Stimulated activated memory B cell treated with anti-CD40 and anti-IgM and Interleukin-4, amounts not matched to agents 10 μg/mL and 1 μg/mL and 100 μg/mL, for 72 hours (primary cell): ENCODE measurements around the gene AMH.
A peak's percentile ranks its signal among the peaks of the same experiment; 100 is the strongest.
"Not testable (repeated sequence)": the region's sequence is repeated elsewhere in the genome, so short reads cannot be mapped to it uniquely, and the experiment has no call there.

Source experiments
- ATAC-seq: fragments of 150-1000 bp; cut with Tn5 transposase; 2 replicates; pipeline ENCODE4 v1.10.0; 2021
- H3K27ac Mint-ChIP-seq: one replicate; pipeline ENCODE4 v1.8.0; 2022; ENCODE audit warnings: mild to moderate bottlenecking, mixed read lengths
- H3K27me3 Mint-ChIP-seq: one replicate; pipeline ENCODE4 v1.8.0; 2022; ENCODE audit warnings: mixed read lengths
- H3K36me3 Mint-ChIP-seq: one replicate; pipeline ENCODE4 v1.8.0; 2022; ENCODE audit warnings: mixed read lengths
- H3K4me1 Mint-ChIP-seq: one replicate; pipeline ENCODE4 v1.8.0; 2022; ENCODE audit warnings: mixed read lengths
- H3K4me3 Mint-ChIP-seq: one replicate; pipeline ENCODE4 v1.8.0; 2022; ENCODE audit warnings: mild to moderate bottlenecking, moderate library complexity, mixed read lengths
- H3K9me3 Mint-ChIP-seq: one replicate; pipeline ENCODE4 v1.8.0; 2022; ENCODE audit warnings: mixed read lengths

AMH gene

DNA sequence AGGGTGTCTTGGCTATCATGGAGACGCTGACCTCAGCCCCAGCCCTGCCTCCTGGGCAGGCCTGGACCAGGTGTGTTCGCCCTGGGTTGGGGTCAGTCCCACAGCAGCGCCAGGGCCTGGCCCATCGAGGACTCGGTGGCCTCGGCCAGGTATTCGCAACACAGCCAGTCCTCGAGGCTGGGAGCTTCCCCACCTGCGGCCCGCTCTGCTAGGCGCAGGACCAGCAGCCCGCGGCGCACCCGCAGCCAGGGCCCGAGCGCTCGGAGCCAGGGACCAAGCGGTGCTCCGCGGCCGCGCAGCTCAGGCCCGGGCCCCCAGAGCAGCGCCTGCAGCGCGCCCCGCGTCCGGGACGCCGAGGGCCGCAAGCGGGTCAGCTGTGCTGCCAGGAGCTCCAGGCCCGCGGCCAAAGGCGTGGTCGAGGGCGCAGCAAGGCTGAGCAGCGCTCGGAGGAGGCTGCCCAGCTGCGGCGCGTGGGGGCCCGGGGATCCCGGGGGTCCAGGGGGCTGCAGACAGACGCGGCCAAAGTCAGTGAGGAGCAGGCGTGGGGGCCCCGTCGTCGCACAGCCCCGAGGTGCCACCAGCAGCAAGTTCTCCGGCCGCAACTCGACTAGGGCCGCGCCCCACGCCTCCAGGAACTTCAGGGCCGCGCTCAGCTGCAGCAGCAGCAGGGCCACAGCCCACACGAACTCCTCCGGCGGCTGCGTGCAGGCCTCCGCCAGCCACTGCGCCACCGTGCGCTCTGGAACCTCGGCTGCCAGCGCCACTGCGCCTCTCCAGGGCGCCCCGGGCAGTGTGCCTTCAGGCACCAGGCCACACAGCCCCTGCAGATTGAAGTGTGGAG lies 26.7 kb downstream of the AMH start:
- no peak for ATAC-seq
- no peaks in the 10 kb centered on the region for H3K27me3 Mint-ChIP-seq
- H3K27ac Mint-ChIP-seq: peak overlapping the region; percentile 65
- H3K36me3 Mint-ChIP-seq: peaks cover 46% of the 10 kb centered on the region
- H3K4me1 Mint-ChIP-seq: peaks cover 60% of the 10 kb centered on the region
- H3K4me3 Mint-ChIP-seq: no peak overlapping the region
- H3K9me3 Mint-ChIP-seq: no peaks in the 10 kb centered on the region

DNA sequence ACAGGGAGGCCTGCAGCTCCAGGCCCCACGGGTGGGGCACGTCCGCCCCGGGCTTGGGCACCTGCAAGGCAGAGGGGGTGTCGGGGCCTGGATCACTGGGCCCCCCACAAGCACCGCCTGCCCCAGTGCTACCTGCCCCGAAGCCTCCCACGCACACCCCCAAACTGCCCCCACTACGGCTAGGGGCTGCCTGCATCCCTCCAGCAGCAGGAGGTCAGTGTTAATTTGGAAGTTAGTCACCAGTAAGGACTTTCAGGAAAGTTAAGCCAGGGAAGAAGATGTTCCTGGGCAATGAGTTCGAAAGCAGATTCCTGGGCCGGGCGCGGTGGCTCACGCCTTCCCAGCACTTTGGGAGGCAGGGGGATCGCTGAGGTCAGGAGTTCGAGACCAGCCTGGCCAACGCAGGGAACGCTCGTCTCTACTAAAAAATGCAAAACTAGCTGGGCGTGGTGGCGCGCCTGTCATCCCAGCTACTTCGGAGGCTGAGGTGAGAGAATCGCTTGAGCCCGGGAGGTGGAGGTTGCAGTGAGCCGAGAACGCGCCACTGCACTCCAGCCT lies 27.4 kb downstream of the AMH start:
- H3K4me3 Mint-ChIP-seq: no peak overlapping the region
- peaks cover 56% of the 10 kb centered on the region for H3K4me1 Mint-ChIP-seq
- no peaks in the 10 kb centered on the region for H3K9me3 Mint-ChIP-seq
- H3K27me3 Mint-ChIP-seq: no peaks in the 10 kb centered on the region
- H3K27ac Mint-ChIP-seq: no peak overlapping the region
- H3K36me3 Mint-ChIP-seq: peaks cover 39% of the 10 kb centered on the region
- no peak for ATAC-seq

DNA sequence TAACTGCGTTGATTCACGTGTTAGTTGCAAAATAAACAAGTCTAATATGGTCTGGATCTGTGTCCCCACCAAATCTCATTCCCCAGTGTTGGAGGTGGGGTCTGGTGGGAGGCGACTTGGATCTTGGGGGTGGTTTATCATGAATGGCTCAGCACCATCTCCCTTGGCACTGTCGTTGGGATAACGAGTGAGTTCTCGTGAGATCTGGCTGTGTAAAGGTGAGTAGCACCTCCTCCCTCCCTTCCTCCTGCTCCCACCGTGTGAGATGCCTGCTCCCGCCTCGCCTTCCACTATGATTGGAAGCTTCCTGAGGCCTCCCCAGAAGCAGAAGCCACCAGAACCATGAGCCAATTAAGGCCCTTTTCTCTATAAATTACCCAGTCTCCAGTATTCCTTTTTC lies 28.0 kb downstream of the AMH start:
- Mint-ChIP-seq H3K4me1 (peaks cover 56% of the 10 kb centered on the region), H3K27ac (no peak overlapping the region), H3K27me3 (no peaks in the 10 kb centered on the region), H3K9me3 (no peaks in the 10 kb centered on the region), H3K4me3 (no peak overlapping the region), H3K36me3 (peaks cover 32% of the 10 kb centered on the region)
- ATAC-seq: no peak

DNA sequence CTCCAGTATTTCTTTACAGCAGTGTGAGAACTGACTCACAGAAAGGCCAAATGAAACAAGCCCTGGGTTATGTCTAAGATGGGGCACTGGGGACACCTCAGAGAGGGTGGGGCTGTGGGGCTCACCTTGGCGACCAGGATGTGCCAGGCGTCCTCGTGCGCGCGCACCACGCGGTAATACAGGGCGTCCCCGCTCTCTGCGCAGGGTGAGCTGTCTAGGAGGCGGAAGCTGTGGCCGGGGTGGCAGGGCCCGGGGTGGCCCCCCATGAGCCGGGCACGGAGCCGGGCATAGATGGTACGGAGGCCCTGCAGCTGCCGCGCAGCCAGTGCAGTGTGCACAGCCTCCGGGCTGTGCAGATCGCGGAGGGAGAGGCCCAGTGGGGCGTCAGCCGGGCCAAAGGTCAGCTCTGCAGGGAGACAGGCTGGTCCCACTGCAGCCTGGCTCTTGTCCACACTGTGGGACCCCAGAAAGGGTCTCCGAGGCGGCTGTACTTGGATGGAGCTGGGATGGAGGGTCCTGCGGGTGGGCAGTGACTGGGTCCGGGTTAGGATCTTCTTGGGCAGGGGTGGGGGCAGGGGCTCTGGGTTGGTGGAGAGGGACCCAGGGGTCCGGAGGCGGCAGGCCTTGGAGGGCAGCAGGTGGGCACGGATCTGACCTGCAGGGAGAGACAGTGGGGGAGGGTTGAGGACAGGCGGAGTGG lies 29.5 kb downstream of the AMH start:
- no peak for ATAC-seq
- H3K27ac Mint-ChIP-seq: no peak overlapping the region
- H3K27me3 Mint-ChIP-seq: no peaks in the 10 kb centered on the region
- peaks cover 22% of the 10 kb centered on the region for H3K36me3 Mint-ChIP-seq
- peaks cover 51% of the 10 kb centered on the region for H3K4me1 Mint-ChIP-seq
- no peaks in the 10 kb centered on the region for H3K9me3 Mint-ChIP-seq
- no peak overlapping the region for H3K4me3 Mint-ChIP-seq

DNA sequence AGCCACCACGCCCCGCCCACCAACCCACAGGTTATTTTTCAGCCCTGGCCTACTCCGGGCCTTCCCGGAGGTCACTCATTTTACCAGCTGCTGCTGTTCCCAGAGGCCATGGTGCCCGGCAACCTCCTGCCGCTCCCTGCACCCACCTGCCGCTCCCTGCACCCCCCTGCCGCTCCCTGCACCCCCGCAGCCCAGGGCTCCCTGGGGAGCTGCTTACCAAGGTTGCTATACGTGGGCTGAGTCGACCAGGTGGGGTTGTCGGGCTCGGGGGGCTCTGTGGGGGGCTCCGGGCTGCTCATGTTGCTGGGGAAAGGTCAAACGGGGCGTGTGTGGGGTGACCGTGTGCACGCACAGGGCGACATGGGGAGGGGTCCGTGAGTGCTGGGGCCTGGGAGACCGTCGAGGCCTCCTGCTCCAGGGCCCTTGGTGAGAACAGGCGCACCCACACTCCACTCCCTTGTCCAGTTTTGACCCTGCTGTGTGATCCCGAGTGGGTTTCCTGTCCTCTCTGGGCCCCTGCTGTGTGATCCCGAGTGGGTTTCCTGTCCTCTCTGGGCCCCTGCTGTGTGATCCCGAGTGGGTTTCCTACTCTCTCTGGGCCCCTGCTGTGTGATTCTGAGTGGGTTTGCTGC lies 31.6 kb downstream of the AMH start:
- Mint-ChIP-seq H3K27ac (no peak overlapping the region), H3K4me1 (peaks cover 33% of the 10 kb centered on the region), H3K9me3 (no peaks in the 10 kb centered on the region), H3K27me3 (no peaks in the 10 kb centered on the region), H3K36me3 (peaks cover 6% of the 10 kb centered on the region), H3K4me3 (no peak overlapping the region)
- no peak for ATAC-seq

DNA sequence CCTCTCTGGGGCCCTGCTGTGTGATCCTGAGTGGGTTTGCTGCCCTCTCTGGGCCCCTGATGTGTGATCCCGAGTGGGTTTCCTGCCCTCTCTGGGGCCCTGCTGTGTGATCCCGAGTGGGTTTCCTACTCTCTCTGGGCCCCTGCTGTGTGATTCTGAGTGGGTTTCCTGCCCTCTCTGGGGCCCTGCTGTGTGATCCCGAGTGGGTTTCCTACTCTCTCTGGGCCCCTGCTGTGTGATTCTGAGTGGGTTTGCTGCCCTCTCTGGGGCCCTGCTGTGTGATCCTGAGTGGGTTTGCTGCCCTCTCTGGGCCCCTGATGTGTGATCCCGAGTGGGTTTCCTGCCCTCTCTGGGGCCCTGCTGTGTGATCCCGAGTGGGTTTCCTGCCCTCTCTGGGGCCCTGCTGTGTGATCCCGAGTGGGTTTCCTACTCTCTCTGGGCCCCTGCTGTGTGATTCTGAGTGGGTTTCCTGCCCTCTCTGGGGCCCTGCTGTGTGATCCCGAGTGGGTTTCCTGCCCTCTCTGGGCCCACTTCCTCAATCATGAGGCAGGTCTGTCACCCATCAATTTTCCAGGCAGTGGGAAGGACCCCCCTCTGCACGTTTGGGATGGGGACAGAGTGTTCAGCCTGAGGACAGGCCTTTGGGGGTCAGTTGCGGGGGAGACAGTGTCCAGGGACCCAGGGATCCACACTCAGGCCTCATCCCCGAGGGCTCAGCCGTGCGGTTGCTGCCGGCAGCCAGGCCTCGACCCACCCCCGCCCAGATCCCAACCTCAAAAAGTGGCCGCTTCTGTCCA lies 32.3 kb downstream of the AMH start:
- not testable (repeated sequence) for H3K9me3 Mint-ChIP-seq
- peak; percentile 18 for ATAC-seq
- peaks cover 37% of the 10 kb centered on the region for H3K4me1 Mint-ChIP-seq

GRCh38 chr19:2282062-2282861 lies 33.1 kb downstream of the AMH start, which contains the start of gene PEAK3:
TSS of gene PEAK3 (minus strand) at chr19:2282175. CDS start at chr19:2280931, 1,244 bp downstream.
- Mint-ChIP-seq H3K27me3 (no peaks in the 10 kb centered on the region), H3K9me3 (no peaks in the 10 kb centered on the region), H3K4me1 (peaks cover 39% of the 10 kb centered on the region), H3K36me3 (peaks cover 4% of the 10 kb centered on the region), H3K27ac (peak within 1 kb of the TSS; percentile 86), H3K4me3 (peak within 1 kb of the TSS; percentile 82)
- peak; percentile 81 for ATAC-seq

More for the DNA sequence above, 32.3 kb downstream of the AMH start:
- H3K4me3 Mint-ChIP-seq: peak overlapping the region; percentile 82
- not testable (repeated sequence) for H3K36me3 Mint-ChIP-seq, H3K27me3 Mint-ChIP-seq
- H3K27ac Mint-ChIP-seq: peak overlapping the region; percentile 86

DNA sequence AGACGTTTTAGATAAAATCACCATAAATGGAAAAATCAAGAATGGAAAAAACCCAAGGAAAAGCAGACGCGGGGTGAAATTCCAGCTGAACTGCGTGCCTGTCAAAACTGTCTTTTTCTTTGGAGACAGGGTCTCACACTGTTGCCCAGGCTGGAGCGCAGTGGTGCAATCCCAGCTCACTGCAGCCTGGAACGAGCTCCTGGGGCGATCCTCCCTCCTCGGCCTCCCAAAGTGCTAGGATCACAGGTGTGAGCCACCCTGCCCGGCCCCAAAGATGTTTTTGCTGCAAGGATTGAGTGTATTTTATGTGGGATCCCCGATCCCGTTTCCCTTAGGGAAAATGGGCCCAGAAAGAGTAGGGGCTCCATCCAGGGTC lies 33.7 kb downstream of the AMH start:
- no peaks in the 10 kb centered on the region for H3K36me3 Mint-ChIP-seq
- no peaks in the 10 kb centered on the region for H3K27me3 Mint-ChIP-seq
- no peaks in the 10 kb centered on the region for H3K9me3 Mint-ChIP-seq
- peaks cover 43% of the 10 kb centered on the region for H3K4me1 Mint-ChIP-seq
- H3K27ac Mint-ChIP-seq: peak overlapping the region; percentile 86
- no peak for ATAC-seq
- H3K4me3 Mint-ChIP-seq: peak overlapping the region; percentile 82

- no peaks in the 10 kb centered on the region for H3K36me3 Mint-ChIP-seq
- no peak overlapping the region for H3K27ac Mint-ChIP-seq
- H3K9me3 Mint-ChIP-seq: no peaks in the 10 kb centered on the region
- H3K4me3 Mint-ChIP-seq: no peak overlapping the region
- H3K27me3 Mint-ChIP-seq: no peaks in the 10 kb centered on the region
- no peak for ATAC-seq
- H3K4me1 Mint-ChIP-seq: peaks cover 48% of the 10 kb centered on the region
Observed at GRCh38 chr19:2283835-2284507, 34.8 kb downstream of the AMH start.

- Mint-ChIP-seq H3K27me3 (no peaks in the 10 kb centered on the region), H3K36me3 (peaks cover 5% of the 10 kb centered on the region), H3K4me3 (no peak overlapping the region), H3K27ac (peak overlapping the region; percentile 61), H3K9me3 (no peaks in the 10 kb centered on the region), H3K4me1 (peaks cover 42% of the 10 kb centered on the region)
- no peak for ATAC-seq
Observed at GRCh38 chr19:2286402-2287140, 37.4 kb downstream of the AMH start.

DNA sequence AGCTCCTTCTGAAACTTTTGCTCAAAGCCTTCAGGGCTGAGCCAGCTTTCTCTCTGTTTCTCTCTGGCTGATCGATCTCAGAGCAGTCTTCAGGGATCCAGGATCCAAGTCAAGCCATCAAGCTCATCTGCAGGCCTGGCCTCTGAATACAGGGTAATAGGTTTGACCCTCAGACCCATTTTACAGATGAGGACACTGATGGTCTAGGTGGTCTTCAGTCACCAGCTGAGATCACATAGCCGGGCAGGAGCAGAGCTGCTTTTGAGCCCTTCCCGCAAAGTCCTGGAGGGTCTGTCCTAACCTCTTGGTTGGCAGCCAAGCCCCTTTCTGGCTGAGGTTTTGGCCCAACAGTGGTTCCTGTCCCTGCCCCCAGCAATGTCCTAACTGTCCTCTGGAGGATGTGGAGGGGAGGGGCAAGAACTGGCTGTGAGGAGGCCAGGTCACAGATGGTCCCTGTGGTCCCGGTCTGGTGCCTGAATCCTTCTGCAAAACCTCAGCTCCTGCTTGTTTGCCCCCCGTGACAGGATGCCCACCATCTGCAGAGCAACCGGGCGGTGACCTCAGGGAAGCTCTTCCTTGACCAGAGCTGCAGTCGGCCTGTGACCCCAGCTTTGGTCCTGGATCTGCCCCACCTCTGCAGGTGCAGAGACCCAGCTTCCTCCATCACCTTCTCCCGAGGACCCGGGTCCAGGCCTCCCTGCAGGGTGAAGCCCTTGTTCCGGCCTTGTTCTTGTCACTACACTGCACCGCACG lies 38.6 kb downstream of the AMH start:
- peaks cover 13% of the 10 kb centered on the region for H3K36me3 Mint-ChIP-seq
- H3K4me1 Mint-ChIP-seq: peaks cover 35% of the 10 kb centered on the region
- ATAC-seq: no peak
- peak overlapping the region; percentile 97 for H3K4me3 Mint-ChIP-seq
- H3K27ac Mint-ChIP-seq: peak overlapping the region; percentile 97
- H3K27me3 Mint-ChIP-seq: no peaks in the 10 kb centered on the region
- H3K9me3 Mint-ChIP-seq: no peaks in the 10 kb centered on the region

GRCh38 chr19:2288338-2288817 lies 39.3 kb downstream of the AMH start:
- no peak for ATAC-seq
- H3K36me3 Mint-ChIP-seq: peaks cover 19% of the 10 kb centered on the region
- peak overlapping the region; percentile 97 for H3K4me3 Mint-ChIP-seq
- H3K9me3 Mint-ChIP-seq: no peaks in the 10 kb centered on the region
- H3K4me1 Mint-ChIP-seq: peaks cover 39% of the 10 kb centered on the region
- H3K27me3 Mint-ChIP-seq: no peaks in the 10 kb centered on the region
- H3K27ac Mint-ChIP-seq: peak overlapping the region; percentile 97
